Hepatocyte (in vitro differentiated cells): ENCODE data around the gene ZKSCAN3. TPM values are rescaled to one million over a fixed set of nuclear protein-coding genes. Genes with fewer than 3 reads are reported as not detected.
"Not testable (repeated sequence)": the region's sequence is repeated elsewhere in the genome, so short reads cannot be mapped to it uniquely, and the experiment has no call there.

Experiments
- DNase-seq: peaks from one replicate; pipeline ENCODE4 v3.0.0-alpha.2; 2016; ENCODE audit warnings: low spot score
- H2AFZ ChIP-seq: fragments of 200-600 bp; sonication (generic); 2 replicates; pipeline ENCODE4 v1.6.0; 2016; ENCODE audit warnings: antibody characterized with exemption, mild to moderate bottlenecking
- H3K27ac ChIP-seq: fragments of 200-600 bp; sonication (generic); 2 replicates; pipeline ENCODE4 v1.5.1; 2016; ENCODE audit warnings: mild to moderate bottlenecking
- H3K27me3 ChIP-seq: fragments of 200-600 bp; sonication (generic); 2 replicates; pipeline ENCODE4 v1.6.1; 2016
- H3K36me3 ChIP-seq: fragments of 200-600 bp; sonication (generic); replicated peaks from 2 replicates; pipeline ENCODE4 v1.5.1; 2016; ENCODE audit warnings: low read depth; ENCODE audit not compliant: insufficient read depth
- H3K4me1 ChIP-seq: fragments of 200-600 bp; sonication (generic); 2 replicates; pipeline ENCODE4 v1.5.1; 2016; ENCODE audit warnings: mild to moderate bottlenecking, moderate library complexity; ENCODE audit not compliant: insufficient read depth
- H3K4me2 ChIP-seq: fragments of 200-600 bp; sonication (generic); 2 replicates; pipeline ENCODE4 v1.6.0; 2016
- H3K4me3 ChIP-seq: fragments of 200-600 bp; sonication (generic); 2 replicates; pipeline ENCODE4 v1.5.1; 2016; ENCODE audit warnings: mild to moderate bottlenecking
- H3K79me2 ChIP-seq: fragments of 200-600 bp; sonication (generic); 2 replicates; pipeline ENCODE4 v1.6.0; 2017; ENCODE audit warnings: mild to moderate bottlenecking
- H3K9me2 ChIP-seq: fragments of 200-600 bp; sonication (generic); replicated peaks from 2 replicates; pipeline ENCODE4 v1.6.0; 2017; ENCODE audit warnings: mild to moderate bottlenecking; ENCODE audit not compliant: insufficient read depth
- H3K9me3 ChIP-seq: fragments of 200-600 bp; sonication (generic); 2 replicates; pipeline ENCODE4 v1.5.1; 2016; ENCODE audit warnings: low read depth, mild to moderate bottlenecking
- H4K20me1 ChIP-seq: fragments of 200-600 bp; sonication (generic); 2 replicates; pipeline ENCODE4 v1.6.0; 2016; ENCODE audit warnings: mild to moderate bottlenecking; ENCODE audit not compliant: insufficient read depth, poor library complexity, severe bottlenecking
- CTCF ChIP-seq: fragments of 200-600 bp; sonication (generic); IDR thresholded peaks from 2 replicates; pipeline ENCODE4 v1.5.1; 2016; ENCODE audit warnings: antibody characterized with exemption, mild to moderate bottlenecking; ENCODE audit not compliant: poor library complexity
- EZH2 ChIP-seq: fragments of 200-600 bp; sonication (generic); IDR thresholded peaks from 2 replicates; pipeline ENCODE4 v1.6.1; 2016; ENCODE audit warnings: antibody characterized with exemption, mild to moderate bottlenecking, borderline replicate concordance
- EZH2phosphoT487 ChIP-seq: fragments of 200-600 bp; sonication (generic); IDR thresholded peaks from one replicate; pipeline ENCODE4 v1.6.1; 2018; ENCODE audit warnings: antibody characterized with exemption, mild to moderate bottlenecking, low read depth, moderate library complexity; ENCODE audit not compliant: unreplicated experiment, severe bottlenecking
- WGBS: methylation state at CpG from one replicate; pipeline ENCODE4 v1.1.6; 2016; ENCODE audit warnings: low lambda C conversion rate; ENCODE audit errors: missing lambda C conversion rate; 5-methylcytosine and 5-hydroxymethylcytosine counted together
- polyA plus RNA-seq: library from polyadenylated mRNA; unstranded; fragments of >200 nt; fragmentation: Nextera tagmentation; extraction: Ambion mirVana; gene quantifications from 2 replicates; pipeline ENCODE4 v1.2.1, GENCODE V29; 2016
- total RNA-seq: library from RNA; depleted of rRNA; stranded (reverse); fragments of >200 nt; gene quantifications from 2 replicates; pipeline ENCODE4 v1.2.3, GENCODE V29; 2014

The ZKSCAN3 gene
- total and polyA plus RNA-seq, 2 experiments from 2014 or later: 1.9 to 6.8 TPM

- Histone ChIP-seq H3K36me3 (no peaks in the 10 kb centered on the region), H3K79me2 (no peaks in the 10 kb centered on the region), H2AFZ (no peak overlapping the region), H4K20me1 (no peaks in the 10 kb centered on the region), H3K4me3 (no peak overlapping the region), H3K27me3 (no peaks in the 10 kb centered on the region), H3K9me2 (no peaks in the 10 kb centered on the region), H3K4me1 (peaks cover 9% of the 10 kb centered on the region), H3K27ac (no peak overlapping the region), H3K4me2 (no peak overlapping the region), H3K9me3 (no peaks in the 10 kb centered on the region)
- TF ChIP-seq EZH2 (no peak), CTCF (no peak), EZH2phosphoT487 (no peak)
- no peak for DNase-seq
- WGBS: 98% methylated on average over 2 of the region's 2 CpGs
Observed at GRCh38 chr6:28360961-28361360, 11.2 kb downstream of the ZKSCAN3 start.

GRCh38 chr6:28365590-28365989, 15.8 kb downstream of the ZKSCAN3 start:
- not testable (repeated sequence) for H3K4me2 ChIP-seq, H3K27ac ChIP-seq, H3K27me3 ChIP-seq, DNase-seq, H3K9me3 ChIP-seq, H3K36me3 ChIP-seq, H3K79me2 ChIP-seq, H4K20me1 ChIP-seq, H3K9me2 ChIP-seq, H2AFZ ChIP-seq, H3K4me3 ChIP-seq, H3K4me1 ChIP-seq
- WGBS: 94% methylated on average over 4 of the region's 4 CpGs

- Histone ChIP-seq H3K27ac (no peak overlapping the region), H3K4me3 (no peak overlapping the region), H3K9me2 (no peaks in the 10 kb centered on the region), H3K79me2 (no peaks in the 10 kb centered on the region), H3K4me2 (no peak overlapping the region), H3K9me3 (no peaks in the 10 kb centered on the region), H2AFZ (no peak overlapping the region), H4K20me1 (no peaks in the 10 kb centered on the region), H3K27me3 (no peaks in the 10 kb centered on the region), H3K4me1 (no peaks in the 10 kb centered on the region), H3K36me3 (no peaks in the 10 kb centered on the region)
- no peak for TF ChIP-seq CTCF
- no peak for TF ChIP-seq EZH2
- no peak for TF ChIP-seq EZH2phosphoT487
- 95% methylated on average over 4 of the region's 4 CpGs for WGBS
- no peak for DNase-seq
Observed at GRCh38 chr6:28368522-28368921, 18.8 kb downstream of the ZKSCAN3 start.

GRCh38 chr6:28369463-28369862, 19.7 kb downstream of the ZKSCAN3 start:
- Histone ChIP-seq H3K27ac (no peak overlapping the region), H2AFZ (no peak overlapping the region), H3K36me3 (no peaks in the 10 kb centered on the region), H3K4me1 (no peaks in the 10 kb centered on the region), H3K27me3 (no peaks in the 10 kb centered on the region), H4K20me1 (no peaks in the 10 kb centered on the region), H3K9me3 (no peaks in the 10 kb centered on the region), H3K4me2 (no peak overlapping the region), H3K4me3 (no peak overlapping the region), H3K79me2 (no peaks in the 10 kb centered on the region), H3K9me2 (no peaks in the 10 kb centered on the region)
- TF ChIP-seq EZH2: no peak
- TF ChIP-seq CTCF: no peak
- no peak for TF ChIP-seq EZH2phosphoT487
- DNase-seq: no peak
- WGBS: 94% methylated on average over 3 of the region's 3 CpGs
